WTC11 (cell line): ENCODE data around the gene PIGR.

Experiments used
- EMX1 ChIP-seq: fragments of 250-450 bp; sonication (Bioruptor Pico); IDR thresholded peaks from 2 replicates; pipeline ENCODE4 v1.8.0; 2021; ENCODE audit warnings: mild to moderate bottlenecking
- HMGXB4 ChIP-seq: sonication (generic); formaldehyde crosslinking; IDR thresholded peaks from 2 replicates; pipeline ENCODE4 v1.8.1; 2023; ENCODE audit warnings: mild to moderate bottlenecking, moderate library complexity, missing genetic modification reagents
- JUN ChIP-seq: sonication (generic); formaldehyde crosslinking; IDR thresholded peaks from 2 replicates; pipeline ENCODE4 v1.8.0; 2023; ENCODE audit warnings: mild to moderate bottlenecking, missing genetic modification reagents
- KAT7 ChIP-seq: sonication (generic); formaldehyde crosslinking; IDR thresholded peaks from 2 replicates; pipeline ENCODE4 v1.8.1; 2023; ENCODE audit warnings: missing genetic modification reagents, mild to moderate bottlenecking, borderline replicate concordance
- MYBL2 ChIP-seq: sonication (generic); formaldehyde crosslinking; IDR thresholded peaks from 2 replicates; pipeline ENCODE4 v1.8.1; 2023; ENCODE audit warnings: mild to moderate bottlenecking, moderate library complexity, missing genetic modification reagents
- ZNF263 ChIP-seq: sonication (generic); formaldehyde crosslinking; IDR thresholded peaks from 2 replicates; pipeline ENCODE4 v1.8.1; 2022; ENCODE audit warnings: low read depth, mild to moderate bottlenecking, moderate library complexity, missing genetic modification reagents
- TF ChIP-seq, protein P1 (sequence below): fragments of 200-600 bp; IDR thresholded peaks from 2 replicates; pipeline ENCODE4 v1.8.0; 2022; ENCODE audit warnings: antibody characterized with exemption
- TF ChIP-seq, protein P2 (sequence below): sonication (generic); formaldehyde crosslinking; IDR thresholded peaks from 2 replicates; pipeline ENCODE4 v1.8.1; 2023; ENCODE audit warnings: mild to moderate bottlenecking, missing genetic modification reagents, moderate library complexity

DNA sequence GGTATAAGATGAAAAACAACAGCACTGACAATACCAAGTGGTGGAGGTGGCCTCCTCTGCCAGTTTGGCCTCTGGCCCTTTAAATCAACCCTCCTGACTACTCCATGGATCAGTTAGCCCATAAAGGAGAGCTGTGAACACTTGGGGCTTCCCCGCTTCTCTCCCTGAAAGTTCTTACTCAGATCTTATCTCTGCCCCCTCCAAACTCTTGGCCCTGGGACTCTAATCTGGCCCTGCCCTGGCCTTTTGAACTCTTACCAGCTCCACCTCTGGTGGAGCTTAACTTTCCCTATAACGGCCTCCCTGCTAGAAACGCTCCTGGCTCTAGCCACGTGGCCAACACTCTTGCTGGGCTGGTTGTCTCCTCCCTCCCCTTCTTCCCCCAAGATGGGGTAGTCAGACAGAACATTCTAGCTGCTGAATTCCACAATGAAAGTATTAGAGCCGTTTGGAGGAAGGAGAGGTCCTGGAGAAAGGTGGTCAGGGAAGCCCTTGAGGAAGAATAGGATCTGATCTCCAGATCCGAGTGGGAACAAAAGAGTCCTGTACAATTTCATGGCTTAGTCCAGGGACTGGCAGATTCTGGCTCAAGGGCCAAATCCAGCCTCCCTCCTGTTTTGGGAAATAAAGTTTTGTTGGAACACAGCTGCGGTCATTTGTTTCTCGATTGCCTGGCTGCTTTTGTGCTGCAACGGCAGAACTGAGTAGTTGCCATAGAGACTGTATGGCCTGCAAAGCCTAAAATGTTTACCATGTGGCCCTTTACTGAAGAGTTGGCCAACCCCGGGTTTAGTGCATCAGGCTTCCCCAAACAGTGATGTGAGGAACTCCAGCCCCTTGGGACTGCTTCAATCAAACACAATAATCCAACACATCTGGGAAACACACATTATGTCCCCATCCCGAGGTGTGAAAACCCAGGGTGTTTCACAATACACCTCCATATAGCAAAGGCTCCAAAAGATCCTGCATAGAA is 9.5 kb upstream of the PIGR start:
- no peak for TF ChIP-seq MYBL2 (CRISPR knock-in tag)
- TF ChIP-seq, protein P1, sequence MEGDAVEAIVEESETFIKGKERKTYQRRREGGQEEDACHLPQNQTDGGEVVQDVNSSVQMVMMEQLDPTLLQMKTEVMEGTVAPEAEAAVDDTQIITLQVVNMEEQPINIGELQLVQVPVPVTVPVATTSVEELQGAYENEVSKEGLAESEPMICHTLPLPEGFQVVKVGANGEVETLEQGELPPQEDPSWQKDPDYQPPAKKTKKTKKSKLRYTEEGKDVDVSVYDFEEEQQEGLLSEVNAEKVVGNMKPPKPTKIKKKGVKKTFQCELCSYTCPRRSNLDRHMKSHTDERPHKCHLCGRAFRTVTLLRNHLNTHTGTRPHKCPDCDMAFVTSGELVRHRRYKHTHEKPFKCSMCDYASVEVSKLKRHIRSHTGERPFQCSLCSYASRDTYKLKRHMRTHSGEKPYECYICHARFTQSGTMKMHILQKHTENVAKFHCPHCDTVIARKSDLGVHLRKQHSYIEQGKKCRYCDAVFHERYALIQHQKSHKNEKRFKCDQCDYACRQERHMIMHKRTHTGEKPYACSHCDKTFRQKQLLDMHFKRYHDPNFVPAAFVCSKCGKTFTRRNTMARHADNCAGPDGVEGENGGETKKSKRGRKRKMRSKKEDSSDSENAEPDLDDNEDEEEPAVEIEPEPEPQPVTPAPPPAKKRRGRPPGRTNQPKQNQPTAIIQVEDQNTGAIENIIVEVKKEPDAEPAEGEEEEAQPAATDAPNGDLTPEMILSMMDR: no peak
- TF ChIP-seq, protein P2, sequence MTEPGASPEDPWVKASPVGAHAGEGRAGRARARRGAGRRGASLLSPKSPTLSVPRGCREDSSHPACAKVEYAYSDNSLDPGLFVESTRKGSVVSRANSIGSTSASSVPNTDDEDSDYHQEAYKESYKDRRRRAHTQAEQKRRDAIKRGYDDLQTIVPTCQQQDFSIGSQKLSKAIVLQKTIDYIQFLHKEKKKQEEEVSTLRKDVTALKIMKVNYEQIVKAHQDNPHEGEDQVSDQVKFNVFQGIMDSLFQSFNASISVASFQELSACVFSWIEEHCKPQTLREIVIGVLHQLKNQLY: no peak
- no peak for TF ChIP-seq HMGXB4 (CRISPR knock-in tag)
- TF ChIP-seq EMX1 (CRISPR knock-in tag): no peak
- TF ChIP-seq ZNF263 (CRISPR knock-in tag): no peak
- no peak for TF ChIP-seq KAT7
- no peak for TF ChIP-seq JUN (CRISPR knock-in tag)
